ENCODE measurements around the gene S1PR3. TPM values are rescaled to one million over a fixed set of nuclear protein-coding genes. Genes with fewer than 3 reads are reported as not detected.

S1PR3 gene
- total and polyA plus RNA-seq, 9 of the 15 experiments (the other 6 are each of a cell fraction or from before 2014, with no cell fraction given), result 0.03 to 2.0 (median 0.29) TPM

GRCh38 chr9:88945636-88946333, 45.5 kb upstream of the S1PR3 start:
- H3K27ac ChIP-seq (ENCODE audit: extremely low read depth, low read depth, low read length), result no peak overlapping the region
- H3K27me3 ChIP-seq (ENCODE audit: control insufficient read depth in 2 of 2, insufficient read depth in 2 of 2, low read length in 2 of 2), result no peaks in the 10 kb centered on the region
- no peak overlapping the region for H3K4me3 ChIP-seq
- DNase-seq (ENCODE audit: extremely low read depth in 1 of 4, low spot score in 3 of 4) (no peak), FAIRE-seq (no peak), ATAC-seq (no peak)
- H3K36me3 ChIP-seq (ENCODE audit: control insufficient read depth, insufficient read depth, low read length), result no peaks in the 10 kb centered on the region
- ChIA-PET CTCF (ENCODE audit: low intra/inter-chr PET ratio) (no interaction called here), POLR2A (no interaction called here)
- no peak overlapping the region for H3K9ac ChIP-seq (ENCODE audit: insufficient read depth in 1 of 2, low read depth in 2 of 2, low read length in 2 of 2)
- in situ Hi-C loops (cut with MboI), result no loop called here
- no peaks in the 10 kb centered on the region for H3K9me3 ChIP-seq (replicated peaks; ENCODE audit: control insufficient read depth, insufficient read depth, low read depth, low read length)
- WGBS (ENCODE audit: insufficient coverage, low coverage, missing lambda C conversion rate), result 4% methylated on average over 4 of the region's 4 CpGs
- peaks cover 4% of the 10 kb centered on the region for H3K9me1 ChIP-seq (ENCODE audit: control insufficient read depth, insufficient read depth, low read length)
- no TSS peak for BruUV-seq (replicated peaks)
- intact Hi-C loops (cut with micrococcal nuclease), result no loop called here
- H4K20me1 ChIP-seq (replicated peaks; ENCODE audit: control insufficient read depth, insufficient read depth, low read length), result no peaks in the 10 kb centered on the region; the same call in 1 of the 2 replicates
- H3K4me2 ChIP-seq (ENCODE audit: insufficient read depth, low read length), result no peak overlapping the region
- H3K79me2 ChIP-seq (ENCODE audit: control insufficient read depth, insufficient read depth, low read length), result no peaks in the 10 kb centered on the region
- no peak overlapping the region for H2AFZ ChIP-seq (ENCODE audit: low read depth, low read length)
- peaks cover 6 to 17% of the 10 kb centered on the region in 2 experiments; a peak in 3 of 5 replicates for H3K4me1 ChIP-seq (replicated peaks in 1 of 2; ENCODE audit: control insufficient read depth in 2 of 2, insufficient read depth in 2 of 2, low read length in 2 of 2)
- TF ChIP-seq ZHX1 (conservative IDR thresholded peaks at IDR 0.05; ENCODE audit: low read length) (no peak), SMARCA4 (IDR thresholded peaks at IDR 0.05) (no peak), SRSF9 (IDR thresholded peaks at IDR 0.05; ENCODE audit: borderline replicate concordance, low read depth, low read length) (no peak), ZNF551 (CRISPR knock-in tag; IDR thresholded peaks at IDR 0.05) (no peak)
